Stomach (tissue), 4 donors: Measurements from ENCODE around the gene ZFYVE1.

Experiments used
- EP300 ChIP-seq: sonication (generic); formaldehyde crosslinking; IDR thresholded peaks from one replicate; pipeline ENCODE4 v1.6.1; 2017; ENCODE audit warnings: antibody characterized with exemption
- POLR2A ChIP-seq, 4 donors: fragments of 450-650 bp; IDR thresholded peaks; one replicate each; pipeline ENCODE4 v1.6.1; 2016; ENCODE audit warnings: antibody characterized with exemption in 4 of 4, control low read depth in 2 of 4, mild to moderate bottlenecking in 1 of 4, moderate library complexity in 1 of 4
- POLR2AphosphoS5 ChIP-seq, 3 donors: sonication (generic); formaldehyde crosslinking; IDR thresholded peaks; one replicate each; pipeline ENCODE4 v1.6.1; 2016; ENCODE audit warnings: antibody characterized with exemption in 3 of 3
- TF ChIP-seq, protein P1 (sequence below), 7 experiments: fragments of 450-650 bp in 4 of 7; fragments of 200-600 bp in 3 of 7; sonication (generic) in 3 of 7; IDR thresholded peaks; one replicate each; pipeline ENCODE4 v1.5.1; 2016 to 2019; ENCODE audit warnings: antibody characterized with exemption in 7 of 7, control low read depth in 2 of 7, mild to moderate bottlenecking in 1 of 7

DNA sequence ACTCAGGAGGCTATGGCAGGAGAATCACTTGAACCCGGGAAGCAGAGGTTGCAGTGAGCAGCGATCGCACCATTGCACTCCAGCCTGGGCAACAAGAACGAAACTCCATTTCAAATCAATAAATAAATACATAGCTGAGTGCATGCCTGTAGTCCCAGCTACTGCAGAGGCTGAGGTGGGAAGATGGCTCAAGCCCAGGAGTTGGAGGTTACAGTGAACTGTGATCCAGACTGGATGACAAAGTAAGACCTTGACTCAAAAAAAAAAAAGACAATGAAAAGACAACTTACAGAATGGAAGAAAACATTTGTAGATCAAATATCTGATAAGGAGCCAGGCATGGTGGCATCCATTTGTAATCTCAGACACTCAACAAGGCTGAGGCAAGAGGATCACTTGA, 27.6 kb downstream of the ZFYVE1 start:
- TF ChIP-seq, protein P1, sequence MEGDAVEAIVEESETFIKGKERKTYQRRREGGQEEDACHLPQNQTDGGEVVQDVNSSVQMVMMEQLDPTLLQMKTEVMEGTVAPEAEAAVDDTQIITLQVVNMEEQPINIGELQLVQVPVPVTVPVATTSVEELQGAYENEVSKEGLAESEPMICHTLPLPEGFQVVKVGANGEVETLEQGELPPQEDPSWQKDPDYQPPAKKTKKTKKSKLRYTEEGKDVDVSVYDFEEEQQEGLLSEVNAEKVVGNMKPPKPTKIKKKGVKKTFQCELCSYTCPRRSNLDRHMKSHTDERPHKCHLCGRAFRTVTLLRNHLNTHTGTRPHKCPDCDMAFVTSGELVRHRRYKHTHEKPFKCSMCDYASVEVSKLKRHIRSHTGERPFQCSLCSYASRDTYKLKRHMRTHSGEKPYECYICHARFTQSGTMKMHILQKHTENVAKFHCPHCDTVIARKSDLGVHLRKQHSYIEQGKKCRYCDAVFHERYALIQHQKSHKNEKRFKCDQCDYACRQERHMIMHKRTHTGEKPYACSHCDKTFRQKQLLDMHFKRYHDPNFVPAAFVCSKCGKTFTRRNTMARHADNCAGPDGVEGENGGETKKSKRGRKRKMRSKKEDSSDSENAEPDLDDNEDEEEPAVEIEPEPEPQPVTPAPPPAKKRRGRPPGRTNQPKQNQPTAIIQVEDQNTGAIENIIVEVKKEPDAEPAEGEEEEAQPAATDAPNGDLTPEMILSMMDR (IDR thresholded peaks at IDR 0.05): no peak
- TF ChIP-seq POLR2A (IDR thresholded peaks at IDR 0.05) (no peak), POLR2AphosphoS5 (IDR thresholded peaks at IDR 0.05) (no peak), EP300 (no peak)
